SK-N-SH (cell line): ENCODE results near the gene CPVL. TPM values are rescaled to one million over a fixed set of nuclear protein-coding genes. Genes with fewer than 3 reads are reported as not detected.

ENCODE experiments used
- CTCF ChIA-PET: fragments of 300-600, 350-600 bp; formaldehyde crosslinking; extraction: SDS; loops from one replicate; lab custom pipeline; 2021; lab: Yijun Ruan, JAX
- POLR2A ChIA-PET: fragments of 350-600 bp; sonication (Branson Sonifier 250); formaldehyde crosslinking; extraction: SDS; loops from one replicate; lab custom pipeline; 2020; ENCODE audit warnings: antibody characterized with exemption, inconsistent platforms; lab: Yijun Ruan, JAX
- DNase-seq: peaks from one replicate; pipeline ENCODE4 v3.0.0; 2012
- H2AFZ ChIP-seq: fragments of 200-600 bp; sonication (generic); 2 replicates; pipeline ENCODE4 v1.8.1; 2016; ENCODE audit warnings: antibody characterized with exemption, mild to moderate bottlenecking, low read depth
- H3F3A ChIP-seq: fragments of 200-600 bp; sonication (generic); replicated peaks from 2 replicates; pipeline ENCODE3; 2016; ENCODE audit warnings: antibody characterized with exemption, mild to moderate bottlenecking; ENCODE audit not compliant: insufficient read depth
- H3K27ac ChIP-seq, 2 experiments: fragments of 200-500 bp in 1 of 2; fragments of 200-600 bp in 1 of 2; sonication (Bioruptor generic) in 1 of 2; sonication (generic), shearing (Covaris generic) in 1 of 2; 2 replicates each; pipeline versions ENCODE4 v1.5.1 to v1.6.1; 2014 to 2016; ENCODE audit warnings: low read depth in 2 of 2, inconsistent platforms in 1 of 2, low read length in 1 of 2, mild to moderate bottlenecking in 1 of 2, mixed read lengths in 1 of 2
- H3K27me3 ChIP-seq: fragments of 200-600 bp; sonication (generic), shearing (Covaris generic); 2 replicates; pipeline ENCODE4 v1.6.1; 2016; ENCODE audit warnings: mixed run types; ENCODE audit not compliant: insufficient read depth
- H3K36me3 ChIP-seq, 2 experiments: fragments of 200-500 bp in 1 of 2; fragments of 200-600 bp in 1 of 2; sonication (Bioruptor generic) in 1 of 2; sonication (generic) in 1 of 2; replicated peaks in 1 of 2; 2 replicates each; pipeline versions ENCODE3 to v1.5.1; 2014 to 2016; ENCODE audit warnings: low read length in 1 of 2, mild to moderate bottlenecking in 1 of 2; ENCODE audit not compliant: insufficient read depth in 2 of 2, control insufficient read depth in 1 of 2
- H3K4me1 ChIP-seq, 2 experiments: fragments of 200-500 bp in 1 of 2; fragments of 200-600 bp in 1 of 2; sonication (Bioruptor generic) in 1 of 2; sonication (generic), shearing (Covaris generic) in 1 of 2; 2 replicates each; pipeline versions ENCODE4 v1.5.1 to v1.6.1; 2014 to 2016; ENCODE audit warnings: low read depth in 1 of 2, low read length in 1 of 2, mixed run types in 1 of 2; ENCODE audit not compliant: insufficient read depth in 2 of 2, control insufficient read depth in 1 of 2
- H3K4me2 ChIP-seq: fragments of 200-600 bp; sonication (generic), shearing (Covaris generic); 2 replicates; pipeline ENCODE4 v1.6.1; 2017; ENCODE audit warnings: mixed run types
- H3K4me3 ChIP-seq, 2 experiments: fragments of 200-500 bp in 1 of 2; fragments of 200-600 bp in 1 of 2; sonication (Bioruptor generic) in 1 of 2; sonication (generic), shearing (Covaris generic) in 1 of 2; 2 replicates each; pipeline versions ENCODE4 v1.5.1 to v1.8.1; 2014 to 2016; ENCODE audit warnings: low read depth in 2 of 2, inconsistent platforms in 1 of 2, low read length in 1 of 2, mild to moderate bottlenecking in 1 of 2, mixed read lengths in 1 of 2, moderate library complexity in 1 of 2
- H3K79me2 ChIP-seq: fragments of 200-600 bp; sonication (generic); 2 replicates; pipeline ENCODE4 v1.8.1; 2017; ENCODE audit warnings: mild to moderate bottlenecking; ENCODE audit not compliant: insufficient read depth
- H3K9ac ChIP-seq: fragments of 200-600 bp; sonication (generic); 2 replicates; pipeline ENCODE4 v1.6.1; 2017; ENCODE audit warnings: mixed run types
- H3K9me2 ChIP-seq: fragments of 200-600 bp; sonication (generic); 2 replicates; pipeline ENCODE4 v1.6.1; 2017; ENCODE audit warnings: mixed run types
- H3K9me3 ChIP-seq: fragments of 200-600 bp; sonication (generic); 2 replicates; pipeline ENCODE4 v1.6.1; 2017; ENCODE audit warnings: mixed run types, mild to moderate bottlenecking, moderate library complexity
- H4K20me1 ChIP-seq: fragments of 200-600 bp; sonication (generic); 2 replicates; pipeline ENCODE4 v1.6.1; 2017; ENCODE audit warnings: mild to moderate bottlenecking, mixed run types; ENCODE audit not compliant: insufficient read depth
- CHD2 ChIP-seq: fragments of 150-350 bp; IDR thresholded peaks from 2 replicates; pipeline ENCODE4 v1.6.1; 2018; ENCODE audit warnings: low read length; ENCODE audit not compliant: partially characterized antibody
- ELF1 ChIP-seq: IDR thresholded peaks from 2 replicates; pipeline ENCODE4 v1.4.0; 2012
- EP300 ChIP-seq, 2 experiments: IDR thresholded peaks; 2 replicates each; pipeline versions ENCODE4 v1.4.0 to v1.6.1; 2012; ENCODE audit warnings: borderline replicate concordance in 1 of 2, low read depth in 1 of 2, low read length in 1 of 2
- EZH2phosphoT487 ChIP-seq: fragments of 200-600 bp; sonication (generic); IDR thresholded peaks from 2 replicates; pipeline ENCODE4 v1.6.1; 2017; ENCODE audit warnings: low read depth, mixed run types, mild to moderate bottlenecking, antibody characterized with exemption, moderate library complexity, borderline replicate concordance
- FOXJ3 ChIP-seq: sonication (generic); formaldehyde crosslinking; IDR thresholded peaks from 2 replicates; pipeline ENCODE4 v1.5.1; 2020; ENCODE audit warnings: mild to moderate bottlenecking, missing genetic modification reagents
- FOXM1 ChIP-seq: IDR thresholded peaks from 2 replicates; pipeline ENCODE4 v1.4.0; 2012; ENCODE audit warnings: low read depth, mild to moderate bottlenecking
- GATA2 ChIP-seq: sonication (generic); formaldehyde crosslinking; IDR thresholded peaks from 2 replicates; pipeline ENCODE4 v1.5.0; 2020; ENCODE audit warnings: mild to moderate bottlenecking, missing genetic modification reagents
- MEF2A ChIP-seq: IDR thresholded peaks from 2 replicates; pipeline ENCODE4 v1.4.0; 2012; ENCODE audit warnings: low read depth, borderline replicate concordance
- NFIC ChIP-seq: IDR thresholded peaks from 2 replicates; pipeline ENCODE4 v1.4.0; 2012; ENCODE audit warnings: borderline replicate concordance
- NRF1 ChIP-seq: IDR thresholded peaks from 2 replicates; pipeline ENCODE4 v1.6.1; 2012; ENCODE audit warnings: low read depth, mild to moderate bottlenecking, low read length
- POLR2AphosphoS5 ChIP-seq: IDR thresholded peaks from 2 replicates; pipeline ENCODE4 v1.6.1; 2012; ENCODE audit warnings: low read depth, low read length
- RAD21 ChIP-seq: IDR thresholded peaks from 2 replicates; pipeline ENCODE4 v1.6.1; 2012; ENCODE audit warnings: mild to moderate bottlenecking, low read length
- RXRA ChIP-seq: IDR thresholded peaks from 2 replicates; pipeline ENCODE4 v1.4.0; 2012; ENCODE audit warnings: low read depth, mild to moderate bottlenecking, borderline replicate concordance
- TEAD4 ChIP-seq: IDR thresholded peaks from 2 replicates; pipeline ENCODE4 v1.4.0; 2012; ENCODE audit warnings: mild to moderate bottlenecking, borderline replicate concordance; ENCODE audit not compliant: insufficient read depth
- WGBS: methylation state at CpG from one replicate; pipeline ENCODE4 v1.1.6; 2017; ENCODE audit warnings: low lambda C conversion rate; 5-methylcytosine and 5-hydroxymethylcytosine counted together
- polyA plus RNA-seq, 3 experiments: library from polyadenylated mRNA; depleted of rRNA; stranded (reverse); fragments of >200 nt; gene quantifications; 2 replicates each; pipeline ENCODE4 v1.2.3, GENCODE V29; 2012
- TF ChIP-seq, protein P1 (sequence below): IDR thresholded peaks from 2 replicates; pipeline ENCODE4; 2012
- TF ChIP-seq, protein P2 (sequence below): IDR thresholded peaks from 2 replicates; pipeline ENCODE4 v1.4.0; 2012; ENCODE audit warnings: low read depth, borderline replicate concordance
- TF ChIP-seq, protein P3 (sequence below): IDR thresholded peaks from 2 replicates; pipeline ENCODE4 v1.6.1; 2012; ENCODE audit warnings: mild to moderate bottlenecking, low read depth, low read length, moderate library complexity
- TF ChIP-seq, protein P4 (sequence below): IDR thresholded peaks from 2 replicates; pipeline ENCODE4 v1.4.0; 2012; ENCODE audit warnings: low read depth, borderline replicate concordance
- TF ChIP-seq, protein P5 (sequence below): IDR thresholded peaks from 2 replicates; pipeline ENCODE4 v1.4.0; 2012; ENCODE audit warnings: low read depth
- TF ChIP-seq, protein P6 (sequence below): fragments of 200-600 bp; sonication (generic); IDR thresholded peaks from 2 replicates; pipeline ENCODE4 v1.6.1; 2017; ENCODE audit warnings: antibody characterized with exemption, mild to moderate bottlenecking, moderate library complexity

The CPVL gene
- polyA plus RNA-seq, 1 of the 3 experiments (the other 2 are of a cell fraction), result not detected

DNA sequence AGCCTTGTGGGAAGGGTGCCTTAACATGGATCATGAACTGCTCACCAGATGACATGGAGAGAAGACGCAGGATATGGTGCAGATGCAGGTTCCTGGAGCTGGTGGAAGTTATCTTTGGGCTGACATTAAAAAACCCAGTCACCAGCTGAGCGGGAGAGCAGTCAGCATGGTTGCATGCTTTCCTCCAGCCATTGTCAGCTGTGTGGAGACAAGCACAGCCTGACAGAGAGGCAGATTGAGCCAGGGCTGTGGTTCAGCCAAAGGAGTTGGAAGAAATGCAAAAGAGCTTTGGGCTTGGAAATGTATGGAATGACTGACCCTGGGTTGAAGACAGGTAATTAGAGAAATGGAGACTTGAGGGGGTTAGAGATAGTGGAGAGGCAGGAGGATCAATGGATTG, 79.7 kb downstream of the CPVL start:
- no peaks in the 10 kb centered on the region for H3K79me2 ChIP-seq
- H3F3A ChIP-seq, result no peaks in the 10 kb centered on the region
- no peaks in the 10 kb centered on the region for H3K9me3 ChIP-seq
- no peak overlapping the region for H3K9ac ChIP-seq
- 37% methylated on average over 2 of the region's 2 CpGs for WGBS
- no peaks in the 10 kb centered on the region for H4K20me1 ChIP-seq
- TF ChIP-seq TEAD4 (no peak), EZH2phosphoT487 (no peak), NRF1 (no peak), FOXM1 (no peak), NFIC (no peak), GATA2 (no peak), RAD21 (no peak), RXRA (no peak), MEF2A (no peak), FOXJ3 (CRISPR knock-in tag) (no peak), POLR2AphosphoS5 (no peak), CHD2 (no peak), EP300 (IDR thresholded peaks at IDR 0.05; ENCODE audit: borderline replicate concordance in 1 of 2, low read depth in 1 of 2, low read length in 1 of 2) (no peak), ELF1 (no peak)
- TF ChIP-seq, protein P1, sequence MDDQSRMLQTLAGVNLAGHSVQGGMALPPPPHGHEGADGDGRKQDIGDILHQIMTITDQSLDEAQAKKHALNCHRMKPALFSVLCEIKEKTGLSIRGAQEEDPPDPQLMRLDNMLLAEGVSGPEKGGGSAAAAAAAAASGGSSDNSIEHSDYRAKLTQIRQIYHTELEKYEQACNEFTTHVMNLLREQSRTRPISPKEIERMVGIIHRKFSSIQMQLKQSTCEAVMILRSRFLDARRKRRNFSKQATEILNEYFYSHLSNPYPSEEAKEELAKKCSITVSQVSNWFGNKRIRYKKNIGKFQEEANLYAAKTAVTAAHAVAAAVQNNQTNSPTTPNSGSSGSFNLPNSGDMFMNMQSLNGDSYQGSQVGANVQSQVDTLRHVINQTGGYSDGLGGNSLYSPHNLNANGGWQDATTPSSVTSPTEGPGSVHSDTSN, result no peak
- TF ChIP-seq, protein P2, sequence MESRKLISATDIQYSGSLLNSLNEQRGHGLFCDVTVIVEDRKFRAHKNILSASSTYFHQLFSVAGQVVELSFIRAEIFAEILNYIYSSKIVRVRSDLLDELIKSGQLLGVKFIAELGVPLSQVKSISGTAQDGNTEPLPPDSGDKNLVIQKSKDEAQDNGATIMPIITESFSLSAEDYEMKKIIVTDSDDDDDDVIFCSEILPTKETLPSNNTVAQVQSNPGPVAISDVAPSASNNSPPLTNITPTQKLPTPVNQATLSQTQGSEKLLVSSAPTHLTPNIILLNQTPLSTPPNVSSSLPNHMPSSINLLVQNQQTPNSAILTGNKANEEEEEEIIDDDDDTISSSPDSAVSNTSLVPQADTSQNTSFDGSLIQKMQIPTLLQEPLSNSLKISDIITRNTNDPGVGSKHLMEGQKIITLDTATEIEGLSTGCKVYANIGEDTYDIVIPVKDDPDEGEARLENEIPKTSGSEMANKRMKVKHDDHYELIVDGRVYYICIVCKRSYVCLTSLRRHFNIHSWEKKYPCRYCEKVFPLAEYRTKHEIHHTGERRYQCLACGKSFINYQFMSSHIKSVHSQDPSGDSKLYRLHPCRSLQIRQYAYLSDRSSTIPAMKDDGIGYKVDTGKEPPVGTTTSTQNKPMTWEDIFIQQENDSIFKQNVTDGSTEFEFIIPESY, result no peak
- TF ChIP-seq, protein P3, sequence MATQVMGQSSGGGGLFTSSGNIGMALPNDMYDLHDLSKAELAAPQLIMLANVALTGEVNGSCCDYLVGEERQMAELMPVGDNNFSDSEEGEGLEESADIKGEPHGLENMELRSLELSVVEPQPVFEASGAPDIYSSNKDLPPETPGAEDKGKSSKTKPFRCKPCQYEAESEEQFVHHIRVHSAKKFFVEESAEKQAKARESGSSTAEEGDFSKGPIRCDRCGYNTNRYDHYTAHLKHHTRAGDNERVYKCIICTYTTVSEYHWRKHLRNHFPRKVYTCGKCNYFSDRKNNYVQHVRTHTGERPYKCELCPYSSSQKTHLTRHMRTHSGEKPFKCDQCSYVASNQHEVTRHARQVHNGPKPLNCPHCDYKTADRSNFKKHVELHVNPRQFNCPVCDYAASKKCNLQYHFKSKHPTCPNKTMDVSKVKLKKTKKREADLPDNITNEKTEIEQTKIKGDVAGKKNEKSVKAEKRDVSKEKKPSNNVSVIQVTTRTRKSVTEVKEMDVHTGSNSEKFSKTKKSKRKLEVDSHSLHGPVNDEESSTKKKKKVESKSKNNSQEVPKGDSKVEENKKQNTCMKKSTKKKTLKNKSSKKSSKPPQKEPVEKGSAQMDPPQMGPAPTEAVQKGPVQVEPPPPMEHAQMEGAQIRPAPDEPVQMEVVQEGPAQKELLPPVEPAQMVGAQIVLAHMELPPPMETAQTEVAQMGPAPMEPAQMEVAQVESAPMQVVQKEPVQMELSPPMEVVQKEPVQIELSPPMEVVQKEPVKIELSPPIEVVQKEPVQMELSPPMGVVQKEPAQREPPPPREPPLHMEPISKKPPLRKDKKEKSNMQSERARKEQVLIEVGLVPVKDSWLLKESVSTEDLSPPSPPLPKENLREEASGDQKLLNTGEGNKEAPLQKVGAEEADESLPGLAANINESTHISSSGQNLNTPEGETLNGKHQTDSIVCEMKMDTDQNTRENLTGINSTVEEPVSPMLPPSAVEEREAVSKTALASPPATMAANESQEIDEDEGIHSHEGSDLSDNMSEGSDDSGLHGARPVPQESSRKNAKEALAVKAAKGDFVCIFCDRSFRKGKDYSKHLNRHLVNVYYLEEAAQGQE, result no peak
- TF ChIP-seq, protein P4, sequence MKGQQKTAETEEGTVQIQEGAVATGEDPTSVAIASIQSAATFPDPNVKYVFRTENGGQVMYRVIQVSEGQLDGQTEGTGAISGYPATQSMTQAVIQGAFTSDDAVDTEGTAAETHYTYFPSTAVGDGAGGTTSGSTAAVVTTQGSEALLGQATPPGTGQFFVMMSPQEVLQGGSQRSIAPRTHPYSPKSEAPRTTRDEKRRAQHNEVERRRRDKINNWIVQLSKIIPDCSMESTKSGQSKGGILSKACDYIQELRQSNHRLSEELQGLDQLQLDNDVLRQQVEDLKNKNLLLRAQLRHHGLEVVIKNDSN, result no peak
- TF ChIP-seq, protein P5, sequence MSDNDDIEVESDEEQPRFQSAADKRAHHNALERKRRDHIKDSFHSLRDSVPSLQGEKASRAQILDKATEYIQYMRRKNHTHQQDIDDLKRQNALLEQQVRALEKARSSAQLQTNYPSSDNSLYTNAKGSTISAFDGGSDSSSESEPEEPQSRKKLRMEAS, result no peak
- TF ChIP-seq, protein P6, sequence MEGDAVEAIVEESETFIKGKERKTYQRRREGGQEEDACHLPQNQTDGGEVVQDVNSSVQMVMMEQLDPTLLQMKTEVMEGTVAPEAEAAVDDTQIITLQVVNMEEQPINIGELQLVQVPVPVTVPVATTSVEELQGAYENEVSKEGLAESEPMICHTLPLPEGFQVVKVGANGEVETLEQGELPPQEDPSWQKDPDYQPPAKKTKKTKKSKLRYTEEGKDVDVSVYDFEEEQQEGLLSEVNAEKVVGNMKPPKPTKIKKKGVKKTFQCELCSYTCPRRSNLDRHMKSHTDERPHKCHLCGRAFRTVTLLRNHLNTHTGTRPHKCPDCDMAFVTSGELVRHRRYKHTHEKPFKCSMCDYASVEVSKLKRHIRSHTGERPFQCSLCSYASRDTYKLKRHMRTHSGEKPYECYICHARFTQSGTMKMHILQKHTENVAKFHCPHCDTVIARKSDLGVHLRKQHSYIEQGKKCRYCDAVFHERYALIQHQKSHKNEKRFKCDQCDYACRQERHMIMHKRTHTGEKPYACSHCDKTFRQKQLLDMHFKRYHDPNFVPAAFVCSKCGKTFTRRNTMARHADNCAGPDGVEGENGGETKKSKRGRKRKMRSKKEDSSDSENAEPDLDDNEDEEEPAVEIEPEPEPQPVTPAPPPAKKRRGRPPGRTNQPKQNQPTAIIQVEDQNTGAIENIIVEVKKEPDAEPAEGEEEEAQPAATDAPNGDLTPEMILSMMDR, result no peak
- H3K27ac ChIP-seq, result no peak overlapping the region
- no peaks in the 10 kb centered on the region for H3K27me3 ChIP-seq
- ChIA-PET POLR2A (no interaction called here), CTCF (interaction anchor here (0.6 to 1.7 kb wide), 7 partner anchors 9 to 342 kb away, joined by 3 to 12 read pairs (median 3); no protein-coding TSS in a partner anchor)
- no peaks in the 10 kb centered on the region; a peak in 1 of 4 replicates for H3K4me1 ChIP-seq
- H3K36me3 ChIP-seq, result no peaks in the 10 kb centered on the region
- no peaks in the 10 kb centered on the region for H3K9me2 ChIP-seq
- H3K4me3 ChIP-seq, result no peak overlapping the region
- no peak overlapping the region for H3K4me2 ChIP-seq
- DNase-seq, result no peak
- H2AFZ ChIP-seq, result no peak overlapping the region
